Ishikawa (cell line): ENCODE results near the gene ARGLU1.

Experiments used
- CEBPB ChIP-seq: IDR thresholded peaks from 2 replicates; pipeline ENCODE4 v1.6.1; 2012
- CREB1 ChIP-seq: IDR thresholded peaks from 2 replicates; pipeline ENCODE4 v1.6.1; 2012; ENCODE audit warnings: low read depth
- EGR1 ChIP-seq: IDR thresholded peaks from 2 replicates; pipeline ENCODE4 v1.6.1; 2012
- EP300 ChIP-seq: IDR thresholded peaks from 2 replicates; pipeline ENCODE4 v1.6.1; 2012; ENCODE audit warnings: borderline replicate concordance
- FOXM1 ChIP-seq: IDR thresholded peaks from 2 replicates; pipeline ENCODE4 v1.6.1; 2012; ENCODE audit warnings: low read depth, borderline replicate concordance
- MAX ChIP-seq: IDR thresholded peaks from 2 replicates; pipeline ENCODE4 v1.6.1; 2012
- NFIC ChIP-seq: IDR thresholded peaks from 2 replicates; pipeline ENCODE4 v1.6.1; 2012
- RAD21 ChIP-seq: IDR thresholded peaks from 2 replicates; pipeline ENCODE4 v1.6.1; 2012; ENCODE audit warnings: low read depth
- REST ChIP-seq: IDR thresholded peaks from 2 replicates; pipeline ENCODE4 v1.6.1; 2012; ENCODE audit warnings: low read depth, mild to moderate bottlenecking
- TAF1 ChIP-seq: IDR thresholded peaks from 2 replicates; pipeline ENCODE4 v1.6.1; 2012; ENCODE audit warnings: low read depth, mild to moderate bottlenecking
- TCF12 ChIP-seq: IDR thresholded peaks from 2 replicates; pipeline ENCODE4 v1.6.1; 2012; ENCODE audit warnings: low read depth
- TEAD4 ChIP-seq: IDR thresholded peaks from 2 replicates; pipeline ENCODE4 v1.6.1; 2012
- USF1 ChIP-seq: IDR thresholded peaks from 2 replicates; pipeline ENCODE4 v1.6.1; 2012
- YY1 ChIP-seq: IDR thresholded peaks from 2 replicates; pipeline ENCODE4 v1.6.1; 2012; ENCODE audit warnings: low read depth
- ZBTB7A ChIP-seq: IDR thresholded peaks from 2 replicates; pipeline ENCODE4 v1.6.1; 2012; ENCODE audit warnings: low read depth

Gene ARGLU1

GRCh38 chr13:106567474-106568298, at the start of gene ARGLU1:
ARGLU1 (minus strand) TSS chr13:106568137; CDS start chr13:106567919, 218 bp downstream.
- TF ChIP-seq ZBTB7A (no peak), TAF1 (peak; percentile 89), TEAD4 (no peak), CREB1 (no peak), FOXM1 (0 out of 2 replicates have a peak, but pooled peaks have one; percentile 23), RAD21 (no peak), REST (no peak), USF1 (no peak), MAX (peak; percentile 77), EGR1 (no peak), CEBPB (no peak), YY1 (peak; percentile 92), NFIC (no peak), TCF12 (no peak), EP300 (no peak)

GRCh38 chr13:106617561-106617960, 49.6 kb upstream of the ARGLU1 start:
- TF ChIP-seq MAX, result no peak
- no peak for TF ChIP-seq YY1
- no peak for TF ChIP-seq FOXM1
- no peak for TF ChIP-seq CREB1
- TF ChIP-seq ZBTB7A, result no peak
- TF ChIP-seq REST, result no peak
- TF ChIP-seq TAF1, result no peak
- no peak for TF ChIP-seq TCF12
- TF ChIP-seq USF1, result no peak
- no peak for TF ChIP-seq TEAD4
- TF ChIP-seq CEBPB, result no peak
- no peak for TF ChIP-seq NFIC
- TF ChIP-seq RAD21, result no peak
- no peak for TF ChIP-seq EGR1
- no peak for TF ChIP-seq EP300

- TF ChIP-seq EGR1 (no peak), USF1 (no peak), TAF1 (no peak), EP300 (no peak), TEAD4 (no peak), ZBTB7A (no peak), CEBPB (no peak)
Observed at GRCh38 chr13:106616729-106617128, 48.8 kb upstream of the ARGLU1 start.

- TF ChIP-seq EP300 (no peak), REST (no peak), NFIC (no peak), MAX (no peak), RAD21 (no peak), TAF1 (no peak), TCF12 (no peak)
Observed at GRCh38 chr13:106614874-106615273, 46.9 kb upstream of the ARGLU1 start.
